ENCODE measurements around the gene RAD51AP1.

Gene RAD51AP1

GRCh38 chr12:4569261-4569660, 30.6 kb downstream of the RAD51AP1 start:
- H3K27me3 ChIP-seq (replicated peaks; ENCODE audit: control insufficient read depth, insufficient read depth, low read length), result peaks cover 4% of the 10 kb centered on the region
- no peaks in the 10 kb centered on the region for H3K36me3 ChIP-seq (ENCODE audit: control insufficient read depth, insufficient read depth, low read length, severe bottlenecking)
- DNase-seq (ENCODE audit: low read depth), result no peak
- H3K4me1 ChIP-seq (ENCODE audit: control insufficient read depth, insufficient read depth, low read length), result no peaks in the 10 kb centered on the region
- no peak overlapping the region for H3K4me3 ChIP-seq (ENCODE audit: low read length)
- H3K9ac ChIP-seq (ENCODE audit: low read length), result no peak overlapping the region
- no peaks in the 10 kb centered on the region for H3K9me3 ChIP-seq (ENCODE audit: control insufficient read depth, low read length)

- no peak for DNase-seq (ENCODE audit: low read depth)
- peaks cover 1% of the 10 kb centered on the region for H3K27me3 ChIP-seq (replicated peaks; ENCODE audit: control insufficient read depth, insufficient read depth, low read length)
- H3K4me1 ChIP-seq (ENCODE audit: control insufficient read depth, insufficient read depth, low read length), result no peaks in the 10 kb centered on the region
Measured at GRCh38 chr12:4572680-4573079, 34.0 kb downstream of the RAD51AP1 start.

DNA sequence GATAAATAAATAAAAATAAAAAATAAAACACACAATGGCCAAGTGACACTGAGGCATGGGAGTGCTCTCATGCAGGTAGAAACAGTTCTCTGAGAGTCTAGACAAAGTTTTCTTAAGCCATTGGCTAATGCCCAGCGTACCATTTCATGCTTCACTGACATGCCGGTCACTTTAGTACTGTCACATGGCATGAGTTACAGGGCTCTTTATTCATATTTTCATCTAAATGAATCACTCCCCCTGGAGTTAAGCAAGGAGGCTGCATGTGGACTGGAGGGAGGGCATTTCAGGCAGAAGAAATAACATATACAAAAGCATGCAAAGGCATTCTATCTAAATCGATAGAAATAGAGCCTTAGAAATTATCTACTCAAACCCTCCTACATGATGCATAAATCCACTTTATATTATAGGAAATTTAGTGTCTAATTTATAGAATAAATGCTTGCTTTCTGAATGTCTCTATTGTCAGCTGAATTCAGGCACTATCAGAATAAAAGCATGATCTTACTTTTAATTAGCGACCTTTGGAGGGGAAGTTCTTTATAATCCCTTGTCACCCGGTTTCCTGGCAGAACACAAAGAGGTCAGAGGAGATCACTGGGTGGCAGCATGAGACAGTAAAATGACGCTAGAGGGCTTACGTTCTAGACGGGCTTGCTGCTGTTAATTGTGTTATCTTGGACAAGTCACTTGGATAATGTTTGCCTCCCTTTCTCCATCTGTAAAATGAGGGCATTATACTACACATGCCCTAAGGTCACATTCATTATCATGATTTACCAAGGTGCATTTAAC, 40.8 kb downstream of the RAD51AP1 start:
- Histone ChIP-seq H3K4me3 (ENCODE audit: low read length) (no peak overlapping the region), H3K9me3 (ENCODE audit: control insufficient read depth, low read length) (no peaks in the 10 kb centered on the region), H3K4me1 (ENCODE audit: control insufficient read depth, insufficient read depth, low read length) (no peaks in the 10 kb centered on the region), H3K36me3 (ENCODE audit: control insufficient read depth, insufficient read depth, low read length, severe bottlenecking) (no peaks in the 10 kb centered on the region), H3K9ac (ENCODE audit: low read length) (peak overlapping the region; percentile 8), H3K27me3 (replicated peaks; ENCODE audit: control insufficient read depth, insufficient read depth, low read length) (peaks cover 13% of the 10 kb centered on the region)
- peak; percentile 44 for DNase-seq (ENCODE audit: low read depth)

More at GRCh38 chr12:4572680-4573079, 34.0 kb downstream of the RAD51AP1 start:
- no peak overlapping the region for H3K9ac ChIP-seq (ENCODE audit: low read length)
- no peak overlapping the region for H3K4me3 ChIP-seq (ENCODE audit: low read length)
- H3K36me3 ChIP-seq (ENCODE audit: control insufficient read depth, insufficient read depth, low read length, severe bottlenecking), result no peaks in the 10 kb centered on the region
- no peaks in the 10 kb centered on the region for H3K9me3 ChIP-seq (ENCODE audit: control insufficient read depth, low read length)

DNA sequence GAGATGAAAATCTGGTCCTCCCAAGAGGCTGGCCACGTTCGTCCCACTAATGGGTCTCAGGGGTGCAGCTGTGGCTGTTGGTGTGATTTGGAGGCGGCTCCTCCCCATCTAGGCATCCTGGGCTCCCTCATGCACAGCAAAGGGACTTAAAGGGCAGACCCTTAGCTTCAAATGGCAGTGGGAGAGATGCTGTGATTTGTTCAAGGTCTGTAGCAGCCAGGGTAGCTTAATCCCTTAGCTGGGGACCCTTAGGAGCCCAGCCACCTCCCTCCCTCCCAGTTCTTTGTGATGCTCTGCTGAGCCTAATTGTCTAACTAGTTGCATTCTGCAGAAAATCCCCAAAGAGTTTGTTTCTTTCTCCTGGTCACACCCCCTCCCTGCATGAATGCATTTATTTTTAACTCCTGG, 41.6 kb downstream of the RAD51AP1 start:
- Histone ChIP-seq H3K9me3 (ENCODE audit: control insufficient read depth, low read length) (no peaks in the 10 kb centered on the region), H3K4me3 (ENCODE audit: low read length) (no peak overlapping the region), H3K36me3 (ENCODE audit: control insufficient read depth, insufficient read depth, low read length, severe bottlenecking) (no peaks in the 10 kb centered on the region), H3K4me1 (ENCODE audit: control insufficient read depth, insufficient read depth, low read length) (no peaks in the 10 kb centered on the region), H3K27me3 (replicated peaks; ENCODE audit: control insufficient read depth, insufficient read depth, low read length) (peaks cover 13% of the 10 kb centered on the region), H3K9ac (ENCODE audit: low read length) (no peak overlapping the region)
- no peak for DNase-seq (ENCODE audit: low read depth)

DNA sequence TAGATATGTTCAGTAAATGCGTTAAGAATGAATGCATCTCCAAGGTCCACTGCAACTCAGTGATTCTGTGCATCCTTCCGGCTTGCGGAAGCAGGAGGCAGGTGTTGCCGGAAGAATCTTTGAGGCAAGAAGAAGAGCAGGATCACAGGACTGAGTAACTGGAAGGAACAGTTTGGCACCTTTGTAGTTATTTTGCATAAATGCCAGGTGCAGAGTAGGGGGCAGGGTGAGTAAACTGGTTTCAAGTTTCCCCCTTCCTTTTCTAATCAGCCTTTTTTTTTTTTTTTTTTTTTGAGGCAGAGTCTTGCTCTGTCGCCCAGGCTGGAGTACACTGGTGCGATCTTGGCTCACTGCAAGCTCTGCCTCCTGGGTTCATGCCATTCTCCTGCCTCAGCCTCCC, 45.6 kb downstream of the RAD51AP1 start:
- no peaks in the 10 kb centered on the region for H3K4me1 ChIP-seq (ENCODE audit: control insufficient read depth, insufficient read depth, low read length)
- H3K36me3 ChIP-seq (ENCODE audit: control insufficient read depth, insufficient read depth, low read length, severe bottlenecking), result no peaks in the 10 kb centered on the region
- no peak overlapping the region for H3K4me3 ChIP-seq (ENCODE audit: low read length)
- no peak for DNase-seq (ENCODE audit: low read depth)
- no peak overlapping the region for H3K9ac ChIP-seq (ENCODE audit: low read length)
- no peaks in the 10 kb centered on the region for H3K9me3 ChIP-seq (ENCODE audit: control insufficient read depth, low read length)
- H3K27me3 ChIP-seq (replicated peaks; ENCODE audit: control insufficient read depth, insufficient read depth, low read length), result peaks cover 30% of the 10 kb centered on the region

GRCh38 chr12:4584896-4585295, 46.2 kb downstream of the RAD51AP1 start:
- no peaks in the 10 kb centered on the region for H3K36me3 ChIP-seq (ENCODE audit: control insufficient read depth, insufficient read depth, low read length, severe bottlenecking)
- no peaks in the 10 kb centered on the region for H3K4me1 ChIP-seq (ENCODE audit: control insufficient read depth, insufficient read depth, low read length)
- peaks cover 30% of the 10 kb centered on the region for H3K27me3 ChIP-seq (replicated peaks; ENCODE audit: control insufficient read depth, insufficient read depth, low read length)
- no peak overlapping the region for H3K4me3 ChIP-seq (ENCODE audit: low read length)
- DNase-seq (ENCODE audit: low read depth), result no peak
- no peaks in the 10 kb centered on the region for H3K9me3 ChIP-seq (ENCODE audit: control insufficient read depth, low read length)
- H3K9ac ChIP-seq (ENCODE audit: low read length), result no peak overlapping the region

DNA sequence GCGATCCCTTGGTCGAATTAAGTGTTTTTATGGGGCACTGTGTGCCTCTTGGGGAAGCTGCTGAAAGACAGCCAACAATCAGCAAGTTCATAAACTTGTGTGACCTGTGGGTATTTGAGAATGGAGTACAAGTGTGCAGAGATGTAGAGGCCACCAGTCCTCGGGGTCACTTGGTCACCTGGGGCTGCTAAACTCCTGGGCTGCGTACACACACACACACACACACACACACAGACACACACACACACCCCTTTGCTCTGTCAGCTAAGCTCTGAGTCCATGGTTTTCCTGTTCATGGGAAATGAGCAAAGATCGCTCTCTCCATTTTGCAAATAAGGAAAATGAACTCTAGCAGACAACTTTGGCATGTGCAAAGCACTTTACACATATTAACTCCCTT, 47.8 kb downstream of the RAD51AP1 start:
- no peak overlapping the region for H3K4me3 ChIP-seq (ENCODE audit: low read length)
- H3K36me3 ChIP-seq (ENCODE audit: control insufficient read depth, insufficient read depth, low read length, severe bottlenecking), result no peaks in the 10 kb centered on the region
- H3K9ac ChIP-seq (ENCODE audit: low read length), result no peak overlapping the region
- peaks cover 34% of the 10 kb centered on the region for H3K27me3 ChIP-seq (replicated peaks; ENCODE audit: control insufficient read depth, insufficient read depth, low read length)
- peaks cover 5% of the 10 kb centered on the region for H3K4me1 ChIP-seq (ENCODE audit: control insufficient read depth, insufficient read depth, low read length)
- DNase-seq (ENCODE audit: low read depth), result no peak
- no peaks in the 10 kb centered on the region for H3K9me3 ChIP-seq (ENCODE audit: control insufficient read depth, low read length)

DNA sequence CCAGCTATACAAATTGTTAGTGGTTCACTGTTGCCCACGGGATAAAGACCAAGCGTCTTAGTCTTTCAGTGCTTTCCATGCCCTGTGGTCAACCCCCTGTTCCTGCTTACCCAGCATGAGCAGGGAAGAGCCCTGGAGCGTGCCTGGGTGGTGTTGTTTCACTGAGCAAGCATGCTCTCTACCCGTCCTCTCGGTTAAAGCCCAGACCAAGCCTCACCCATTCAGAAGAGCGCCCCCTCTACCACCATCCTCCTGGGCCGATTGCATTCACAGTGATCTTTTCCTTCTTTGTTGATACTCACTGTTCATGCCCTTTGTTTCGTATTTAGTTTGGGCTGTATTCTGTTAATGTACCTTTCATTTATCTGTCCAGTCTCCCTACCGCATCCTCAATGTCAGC, 48.4 kb downstream of the RAD51AP1 start:
- Histone ChIP-seq H3K4me1 (ENCODE audit: control insufficient read depth, insufficient read depth, low read length) (peaks cover 5% of the 10 kb centered on the region), H3K4me3 (ENCODE audit: low read length) (no peak overlapping the region), H3K27me3 (replicated peaks; ENCODE audit: control insufficient read depth, insufficient read depth, low read length) (peaks cover 34% of the 10 kb centered on the region), H3K9me3 (ENCODE audit: control insufficient read depth, low read length) (no peaks in the 10 kb centered on the region), H3K9ac (ENCODE audit: low read length) (no peak overlapping the region), H3K36me3 (ENCODE audit: control insufficient read depth, insufficient read depth, low read length, severe bottlenecking) (no peaks in the 10 kb centered on the region)
- DNase-seq (ENCODE audit: low read depth), result no peak

DNA sequence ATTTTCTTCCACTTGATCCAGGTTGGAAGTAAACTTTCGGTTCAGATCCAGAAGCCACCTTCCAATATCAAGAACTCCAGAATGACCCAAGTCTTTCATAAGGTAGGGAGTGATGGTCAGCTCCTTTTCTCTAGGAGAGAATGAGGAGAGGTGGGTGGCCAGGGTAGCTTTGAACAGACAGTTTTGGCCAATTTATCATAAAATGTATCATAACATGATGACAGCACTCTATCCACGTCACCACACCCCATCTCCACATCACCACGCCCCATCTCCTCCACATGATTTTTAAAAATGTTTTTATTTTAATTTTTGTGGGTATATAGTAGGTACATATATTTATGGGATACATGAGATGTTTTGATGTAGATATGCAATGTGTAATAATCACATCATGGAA, 50.2 kb downstream of the RAD51AP1 start:
- Histone ChIP-seq H3K9ac (ENCODE audit: low read length) (no peak overlapping the region), H3K27me3 (replicated peaks; ENCODE audit: control insufficient read depth, insufficient read depth, low read length) (peaks cover 38% of the 10 kb centered on the region), H3K4me3 (ENCODE audit: low read length) (no peak overlapping the region), H3K9me3 (ENCODE audit: control insufficient read depth, low read length) (no peaks in the 10 kb centered on the region), H3K36me3 (ENCODE audit: control insufficient read depth, insufficient read depth, low read length, severe bottlenecking) (no peaks in the 10 kb centered on the region), H3K4me1 (ENCODE audit: control insufficient read depth, insufficient read depth, low read length) (peaks cover 5% of the 10 kb centered on the region)
- no peak for DNase-seq (ENCODE audit: low read depth)

DNA sequence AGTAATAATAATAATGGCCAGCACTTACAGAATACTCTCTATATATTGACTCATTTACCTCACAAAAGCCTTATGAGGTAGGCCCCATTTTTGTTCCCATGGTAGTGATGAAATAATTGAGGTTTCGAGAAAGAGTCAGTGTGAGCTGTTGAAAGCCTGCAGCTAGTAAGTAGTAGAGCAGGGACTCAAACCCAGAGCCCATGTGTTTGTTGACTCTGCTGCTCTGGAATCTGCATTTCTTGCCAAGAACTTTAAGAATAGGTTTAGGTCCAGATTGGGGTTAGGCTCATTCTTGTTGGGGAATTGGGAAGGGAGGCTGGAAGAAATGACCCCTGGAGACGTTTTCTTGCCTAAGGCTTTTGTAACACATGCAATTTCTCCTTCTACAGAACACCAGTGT, 51.3 kb downstream of the RAD51AP1 start:
- H3K4me3 ChIP-seq (ENCODE audit: low read length), result no peak overlapping the region
- H3K36me3 ChIP-seq (ENCODE audit: control insufficient read depth, insufficient read depth, low read length, severe bottlenecking), result no peaks in the 10 kb centered on the region
- peaks cover 35% of the 10 kb centered on the region for H3K27me3 ChIP-seq (replicated peaks; ENCODE audit: control insufficient read depth, insufficient read depth, low read length)
- DNase-seq (ENCODE audit: low read depth), result peak; percentile 10
- no peaks in the 10 kb centered on the region for H3K9me3 ChIP-seq (ENCODE audit: control insufficient read depth, low read length)
- no peak overlapping the region for H3K9ac ChIP-seq (ENCODE audit: low read length)
- H3K4me1 ChIP-seq (ENCODE audit: control insufficient read depth, insufficient read depth, low read length), result peaks cover 5% of the 10 kb centered on the region

- no peaks in the 10 kb centered on the region for H3K9me3 ChIP-seq (ENCODE audit: control insufficient read depth, low read length)
- no peak overlapping the region for H3K4me3 ChIP-seq (ENCODE audit: low read length)
- DNase-seq (ENCODE audit: low read depth), result no peak
- no peak overlapping the region for H3K9ac ChIP-seq (ENCODE audit: low read length)
- H3K27me3 ChIP-seq (replicated peaks; ENCODE audit: control insufficient read depth, insufficient read depth, low read length), result peaks cover 38% of the 10 kb centered on the region
- H3K4me1 ChIP-seq (ENCODE audit: control insufficient read depth, insufficient read depth, low read length), result peaks cover 5% of the 10 kb centered on the region
- H3K36me3 ChIP-seq (ENCODE audit: control insufficient read depth, insufficient read depth, low read length, severe bottlenecking), result no peaks in the 10 kb centered on the region
Measured at GRCh38 chr12:4591180-4591687, 52.5 kb downstream of the RAD51AP1 start.

DNA sequence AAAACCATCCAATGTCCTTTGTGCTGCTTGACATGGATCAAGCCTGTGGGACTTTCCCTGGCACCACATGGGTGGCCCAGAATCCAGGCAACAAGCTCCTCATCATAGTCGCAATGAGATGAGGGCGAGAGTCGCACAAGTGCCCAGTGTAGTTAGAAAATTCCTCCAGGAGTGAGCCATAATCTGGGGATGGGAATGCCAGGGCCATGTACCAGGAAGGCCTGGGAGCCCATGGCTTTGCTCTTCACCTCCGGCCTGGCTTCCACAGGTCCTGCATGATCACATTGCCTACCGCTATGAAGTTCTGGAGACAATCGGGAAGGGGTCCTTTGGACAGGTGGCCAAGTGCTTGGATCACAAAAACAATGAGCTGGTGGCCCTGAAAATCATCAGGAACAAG, 57.2 kb downstream of the RAD51AP1 start:
- Histone ChIP-seq H3K27me3 (replicated peaks; ENCODE audit: control insufficient read depth, insufficient read depth, low read length) (peaks cover 22% of the 10 kb centered on the region), H3K9ac (ENCODE audit: low read length) (no peak overlapping the region), H3K4me3 (ENCODE audit: low read length) (no peak overlapping the region), H3K4me1 (ENCODE audit: control insufficient read depth, insufficient read depth, low read length) (no peaks in the 10 kb centered on the region), H3K36me3 (ENCODE audit: control insufficient read depth, insufficient read depth, low read length, severe bottlenecking) (no peaks in the 10 kb centered on the region), H3K9me3 (ENCODE audit: control insufficient read depth, low read length) (no peaks in the 10 kb centered on the region)
- DNase-seq (ENCODE audit: low read depth), result no peak
